PFSK-1 (cell line): Measurements from ENCODE around the gene ZNF609.

Experiments
- FOXP2 ChIP-seq: optimal IDR thresholded peaks from 2 replicates; pipeline ENCODE3; 2011; ENCODE audit warnings: borderline replicate concordance, control low read depth, inconsistent platforms; ENCODE audit not compliant: insufficient read depth; ENCODE audit errors: extremely low read length, extremely low read depth
- POLR2AphosphoS5 ChIP-seq: IDR thresholded peaks from 2 replicates; pipeline ENCODE4 v1.6.1; 2012; ENCODE audit warnings: low read depth, mild to moderate bottlenecking, control low read depth, low read length, moderate library complexity
- REST ChIP-seq, 2 experiments: IDR thresholded peaks; 2 replicates each; pipeline versions ENCODE4 v1.6.1 to v1.8.0; 2011 to 2012; ENCODE audit warnings: low read depth in 2 of 2, low read length in 2 of 2, control low read depth in 1 of 2, inconsistent platforms in 1 of 2, mild to moderate bottlenecking in 1 of 2, moderate library complexity in 1 of 2; ENCODE audit not compliant: insufficient read depth in 1 of 2
- SIN3A ChIP-seq: IDR thresholded peaks from 2 replicates; pipeline ENCODE4 v1.6.1; 2012; ENCODE audit warnings: mild to moderate bottlenecking, low read length, moderate library complexity, borderline replicate concordance; ENCODE audit not compliant: insufficient read depth
- TAF1 ChIP-seq: IDR thresholded peaks from 2 replicates; pipeline ENCODE4 v1.6.1; 2012; ENCODE audit warnings: low read length, control low read depth, borderline replicate concordance; ENCODE audit not compliant: insufficient read depth

ZNF609 gene

DNA sequence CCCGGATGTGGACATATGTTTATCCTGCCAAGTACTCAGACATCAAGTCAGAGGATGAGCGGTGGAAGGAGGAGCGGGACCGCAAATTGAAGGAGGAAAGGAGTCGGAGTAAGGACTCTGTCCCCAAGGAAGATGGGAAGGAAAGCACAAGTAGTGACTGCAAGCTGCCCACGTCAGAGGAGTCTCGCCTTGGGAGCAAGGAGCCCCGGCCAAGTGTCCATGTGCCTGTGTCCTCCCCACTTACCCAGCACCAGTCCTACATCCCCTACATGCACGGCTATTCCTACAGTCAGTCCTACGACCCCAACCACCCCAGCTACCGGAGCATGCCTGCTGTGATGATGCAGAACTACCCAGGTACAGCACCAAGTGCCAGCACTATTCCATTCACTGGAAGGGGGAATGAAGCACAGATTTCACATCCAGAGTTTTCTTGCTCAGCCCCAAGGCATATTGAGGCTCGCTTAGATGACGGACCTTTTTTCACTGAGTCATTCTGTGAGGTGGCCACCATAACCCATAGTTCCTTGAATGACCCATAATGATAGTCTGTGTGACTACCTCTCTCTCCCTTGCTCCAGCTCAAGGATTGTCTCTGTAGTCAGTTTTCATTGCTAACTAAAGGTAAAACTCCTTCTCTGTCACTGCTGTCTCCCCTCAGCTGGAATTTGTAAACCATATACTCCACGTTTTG is 217.9 kb downstream of the ZNF609 start:
- no peak for TF ChIP-seq SIN3A

DNA sequence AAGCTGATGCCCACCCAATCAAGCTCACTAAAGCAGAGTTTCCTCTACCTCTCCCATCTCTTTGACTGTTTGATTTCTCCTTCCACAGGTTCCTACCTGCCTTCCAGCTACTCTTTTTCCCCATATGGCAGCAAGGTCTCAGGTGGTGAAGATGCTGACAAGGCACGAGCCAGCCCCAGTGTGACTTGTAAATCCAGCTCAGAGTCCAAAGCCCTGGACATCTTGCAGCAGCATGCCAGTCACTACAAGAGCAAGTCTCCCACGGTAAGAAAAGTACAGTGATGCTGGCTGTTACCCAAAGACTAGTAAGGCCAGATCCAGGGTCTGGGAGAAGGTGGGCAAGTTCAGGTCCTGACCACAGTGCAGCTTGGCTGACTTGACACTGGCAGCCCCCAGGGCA is 219.7 kb downstream of the ZNF609 start:
- TF ChIP-seq TAF1 (no peak), POLR2AphosphoS5 (no peak)

DNA sequence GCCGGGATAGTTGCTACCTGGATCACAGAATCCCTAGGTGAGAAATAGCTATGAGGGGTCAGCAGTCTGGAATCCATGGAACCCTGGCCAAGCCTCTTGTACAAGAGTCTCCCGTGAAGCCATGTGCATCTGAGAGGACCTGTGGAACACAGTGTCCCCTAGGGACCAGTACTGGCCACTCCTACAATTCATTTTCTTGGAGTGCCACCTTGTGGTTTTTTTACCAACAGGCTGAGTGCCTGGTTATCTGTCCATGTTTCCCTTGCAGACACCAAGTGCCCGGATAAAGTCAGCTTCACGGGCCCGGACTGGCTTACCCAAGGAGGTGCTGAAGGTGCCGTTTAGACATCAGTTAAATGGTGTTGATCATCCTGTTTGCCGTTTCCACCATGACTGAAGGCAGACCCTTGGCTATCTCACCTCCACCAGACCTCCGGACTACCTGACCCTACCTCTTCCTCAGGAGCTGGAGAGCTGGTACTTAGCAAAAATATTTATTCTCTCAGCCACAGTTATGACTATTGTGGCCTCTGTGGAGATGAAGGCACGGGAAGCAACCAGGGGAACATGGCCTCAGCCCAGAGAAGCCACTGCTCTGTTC is 221.1 kb downstream of the ZNF609 start:
- no peak for TF ChIP-seq SIN3A

DNA sequence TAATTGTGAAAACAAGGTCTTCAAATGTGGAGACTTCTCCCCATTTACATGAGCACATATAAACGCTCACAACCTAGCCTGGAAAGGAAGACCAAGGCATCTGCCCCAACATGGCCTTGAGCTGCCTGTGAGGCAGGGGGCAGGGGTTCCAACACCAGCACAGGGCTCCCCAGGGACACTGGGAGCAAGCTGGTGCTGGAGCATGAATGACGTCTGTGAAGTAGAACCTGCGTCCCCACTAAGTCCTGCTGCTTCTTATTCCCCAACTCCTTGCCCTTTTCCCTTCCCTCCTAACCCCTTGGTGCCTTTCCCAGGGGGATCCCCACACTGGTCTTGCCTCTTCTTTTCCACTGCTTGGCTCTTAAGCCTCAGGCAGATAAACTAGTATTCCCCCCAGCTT is 221.9 kb downstream of the ZNF609 start:
- no peak for TF ChIP-seq FOXP2
- no peak for TF ChIP-seq TAF1
- TF ChIP-seq REST (IDR thresholded peaks at IDR 0.05; ENCODE audit: insufficient read depth in 1 of 2, low read depth in 2 of 2, low read length in 2 of 2) = no peak

- TF ChIP-seq FOXP2 (no peak), POLR2AphosphoS5 (no peak), TAF1 (no peak)
Observed at GRCh38 chr15:64683378-64683777, 223.0 kb downstream of the ZNF609 start.

DNA sequence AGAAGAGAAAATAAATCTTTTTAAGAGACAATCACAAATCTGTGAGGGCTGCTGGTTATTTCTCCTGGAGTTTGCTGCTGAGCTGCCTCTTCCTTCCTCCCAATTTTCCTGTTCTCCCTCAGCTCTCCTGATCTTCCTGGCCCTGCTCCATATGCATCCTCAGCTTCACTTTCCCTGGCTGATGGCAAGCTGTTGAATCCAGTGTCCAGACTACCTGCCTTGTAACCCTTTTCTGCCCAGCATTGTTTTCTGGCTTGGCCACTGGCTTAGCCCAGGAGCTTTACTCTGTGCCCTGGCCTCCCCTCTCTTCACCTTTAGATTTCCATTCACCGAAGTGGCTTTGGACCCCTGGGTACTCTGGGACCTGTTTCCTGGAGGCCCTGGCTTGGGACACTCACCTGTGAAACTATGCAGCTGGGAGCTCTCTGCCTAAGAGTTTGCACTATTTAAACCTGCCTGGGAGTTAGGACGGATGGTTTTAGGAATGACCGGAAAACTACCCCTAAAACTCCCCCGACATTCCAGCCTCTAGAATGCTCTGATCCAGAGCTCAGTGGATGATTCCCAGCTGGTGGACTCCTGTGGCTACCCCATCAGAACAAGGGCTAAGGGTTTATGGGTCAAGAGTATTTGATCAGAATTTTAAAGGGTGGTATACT is 225.0 kb downstream of the ZNF609 start:
- TF ChIP-seq POLR2AphosphoS5 (no peak), SIN3A (no peak), FOXP2 (no peak), TAF1 (no peak), REST (IDR thresholded peaks at IDR 0.05; ENCODE audit: insufficient read depth in 1 of 2, low read depth in 2 of 2, low read length in 2 of 2) (no peak)

GRCh38 chr15:64686130-64686735 is 225.9 kb downstream of the ZNF609 start:
- TF ChIP-seq POLR2AphosphoS5 (no peak; the same call in 1 of the 2 replicates), FOXP2 (no peak), TAF1 (no peak), REST (IDR thresholded peaks at IDR 0.05; ENCODE audit: insufficient read depth in 1 of 2, low read depth in 2 of 2, low read length in 2 of 2) (no peak), SIN3A (no peak)
